KOPT-K1 (cell line): ENCODE data around the gene ACSL3.

Experiments used
- H3K27ac ChIP-seq: fragments of 200-600 bp; sonication (generic); 2 replicates; pipeline ENCODE4 v1.5.1; 2016; ENCODE audit warnings: antibody characterized with exemption, mild to moderate bottlenecking, low read depth, low read length; ENCODE audit not compliant: poor library complexity, severe bottlenecking
- H3K36me3 ChIP-seq: fragments of 200-600 bp; sonication (generic); 2 replicates; pipeline ENCODE4 v1.5.1; 2017; ENCODE audit warnings: antibody characterized with exemption, mild to moderate bottlenecking, low read length, moderate library complexity; ENCODE audit not compliant: insufficient read depth
- H3K9me3 ChIP-seq: fragments of 200-600 bp; sonication (generic); 2 replicates; pipeline ENCODE4 v1.5.1; 2017; ENCODE audit warnings: antibody characterized with exemption, low read length, mild to moderate bottlenecking; ENCODE audit not compliant: insufficient read depth, poor library complexity, severe bottlenecking

Gene ACSL3

DNA sequence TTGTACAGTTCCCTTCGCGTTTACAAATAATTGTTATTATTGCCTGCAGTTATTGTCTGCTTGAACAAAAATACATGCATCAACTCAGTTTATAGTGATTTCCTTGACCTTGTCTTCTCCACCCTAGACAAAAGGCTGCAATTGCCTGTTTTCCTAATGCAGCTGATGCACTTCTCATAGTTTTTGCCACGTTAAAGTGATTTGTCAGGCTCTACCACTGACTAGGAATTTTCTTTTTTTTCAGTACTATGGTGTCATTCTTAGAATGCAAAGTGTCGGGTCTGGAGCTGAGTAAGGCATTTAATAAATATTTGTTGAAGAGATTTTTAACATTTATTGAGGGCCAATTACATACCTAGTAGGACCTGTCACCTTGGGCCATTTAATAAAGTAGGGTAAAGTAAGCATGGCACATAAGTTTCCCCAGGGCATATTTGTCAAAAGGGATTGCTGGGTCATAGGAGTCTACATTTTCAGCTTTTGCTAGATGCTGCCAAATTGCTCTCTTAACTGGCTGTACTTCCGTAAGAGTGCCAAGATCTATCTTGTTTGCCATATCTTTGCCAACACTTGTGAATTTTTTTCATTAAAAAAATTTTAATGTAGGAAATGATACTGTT is 24.1 kb downstream of the ACSL3 start:
- H3K27ac ChIP-seq, result no peak overlapping the region
- H3K9me3 ChIP-seq, result no peaks in the 10 kb centered on the region
- H3K36me3 ChIP-seq, result peaks cover 8% of the 10 kb centered on the region

DNA sequence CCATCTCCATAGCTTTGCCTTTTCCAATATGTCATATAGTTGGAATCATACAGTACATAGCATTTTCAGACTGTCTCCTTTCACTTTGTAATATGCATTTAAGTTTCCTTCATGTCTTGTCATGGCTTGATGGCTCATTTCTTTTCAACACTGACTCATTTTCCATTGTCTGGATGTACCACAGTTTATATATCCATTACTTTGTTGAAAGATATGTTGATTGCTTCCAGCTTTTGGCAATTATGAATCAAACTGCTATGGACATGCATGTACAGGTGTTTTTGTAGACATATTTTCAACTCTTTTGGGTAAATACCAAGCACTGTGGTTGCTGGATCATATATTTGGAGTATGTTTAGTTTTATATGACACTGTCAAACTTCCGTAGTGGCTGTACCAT is 26.3 kb downstream of the ACSL3 start:
- Histone ChIP-seq H3K36me3 (peaks cover 13% of the 10 kb centered on the region), H3K27ac (no peak overlapping the region), H3K9me3 (no peaks in the 10 kb centered on the region)

DNA sequence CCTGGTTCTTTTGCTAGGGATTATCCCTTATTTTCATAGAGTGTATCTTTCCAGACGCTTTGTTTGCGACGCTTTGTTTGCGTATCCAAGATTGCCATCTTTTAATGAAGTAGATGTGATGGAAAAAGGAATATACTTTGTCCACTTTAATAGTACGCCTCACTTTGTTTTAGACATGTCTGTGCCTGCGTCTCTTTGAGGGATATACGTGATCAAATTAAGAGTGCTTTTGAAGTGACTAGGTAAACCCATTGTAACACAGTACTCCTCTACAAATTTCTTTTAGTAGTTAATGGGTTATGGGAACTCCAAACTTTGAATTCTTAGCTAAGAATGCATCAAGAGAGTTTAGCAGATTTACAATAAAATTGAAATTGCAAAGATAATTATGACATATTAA is 27.9 kb downstream of the ACSL3 start:
- Histone ChIP-seq H3K36me3 (peaks cover 13% of the 10 kb centered on the region), H3K27ac (no peak overlapping the region), H3K9me3 (no peaks in the 10 kb centered on the region)

DNA sequence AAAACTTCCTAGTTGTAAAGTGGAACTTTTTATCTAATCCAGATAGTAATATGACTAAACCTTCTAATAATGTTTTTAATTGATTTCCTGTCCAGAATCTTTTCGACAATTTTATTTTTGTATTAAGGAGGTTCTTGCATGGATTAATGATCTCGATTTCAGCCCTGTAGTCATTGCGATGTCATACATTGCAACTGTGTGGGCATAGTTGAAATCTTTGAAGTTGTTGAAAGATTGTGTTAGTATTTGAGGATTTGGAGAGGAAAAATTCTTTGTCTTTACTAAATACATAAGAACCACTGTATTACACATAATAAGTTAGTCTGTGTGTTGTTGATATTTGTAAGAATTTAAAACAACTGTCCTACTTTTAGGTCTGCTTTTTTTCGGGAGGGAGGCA is 31.1 kb downstream of the ACSL3 start:
- Histone ChIP-seq H3K9me3 (no peaks in the 10 kb centered on the region), H3K27ac (no peak overlapping the region), H3K36me3 (peaks cover 13% of the 10 kb centered on the region)

DNA sequence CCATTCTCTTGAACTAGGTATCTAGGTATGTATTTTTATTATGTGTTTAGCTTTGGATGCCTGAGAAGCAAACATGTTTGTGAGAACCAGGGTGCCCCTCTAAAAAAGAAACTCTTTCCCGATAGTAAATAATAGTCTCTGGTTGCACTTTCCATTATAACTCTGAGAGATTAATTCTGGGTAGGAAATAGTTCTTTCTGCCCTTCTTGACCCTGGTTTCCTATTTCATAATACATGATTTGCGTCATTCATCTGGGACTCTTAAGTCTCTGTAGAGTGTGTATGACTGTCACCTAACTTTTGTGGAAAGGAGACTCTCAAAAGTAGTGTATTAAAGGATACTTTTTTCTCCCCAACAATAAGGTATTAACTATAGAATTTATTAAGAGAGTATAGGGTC is 31.5 kb downstream of the ACSL3 start:
- Histone ChIP-seq H3K27ac (no peak overlapping the region), H3K36me3 (peaks cover 13% of the 10 kb centered on the region), H3K9me3 (no peaks in the 10 kb centered on the region)

DNA sequence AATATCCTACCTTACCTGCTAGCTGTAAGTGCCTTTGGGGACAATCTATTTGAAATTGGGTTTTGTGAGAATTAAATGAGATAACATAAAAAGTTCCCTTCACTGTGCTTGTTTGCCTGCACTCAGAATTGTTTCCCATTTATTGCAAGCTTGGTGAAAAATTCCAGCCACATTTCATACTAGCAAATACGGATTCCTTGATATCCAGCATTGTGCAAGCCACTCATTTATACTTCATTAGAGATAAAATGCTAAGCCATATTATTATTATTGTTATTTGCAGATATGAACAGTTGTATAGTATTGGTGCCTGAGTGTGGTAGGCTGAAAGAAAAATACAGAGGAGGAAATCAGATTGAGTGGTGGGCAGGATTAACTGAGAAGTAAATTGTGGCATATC is 31.9 kb downstream of the ACSL3 start:
- Histone ChIP-seq H3K9me3 (no peaks in the 10 kb centered on the region), H3K36me3 (peaks cover 13% of the 10 kb centered on the region), H3K27ac (no peak overlapping the region)

DNA sequence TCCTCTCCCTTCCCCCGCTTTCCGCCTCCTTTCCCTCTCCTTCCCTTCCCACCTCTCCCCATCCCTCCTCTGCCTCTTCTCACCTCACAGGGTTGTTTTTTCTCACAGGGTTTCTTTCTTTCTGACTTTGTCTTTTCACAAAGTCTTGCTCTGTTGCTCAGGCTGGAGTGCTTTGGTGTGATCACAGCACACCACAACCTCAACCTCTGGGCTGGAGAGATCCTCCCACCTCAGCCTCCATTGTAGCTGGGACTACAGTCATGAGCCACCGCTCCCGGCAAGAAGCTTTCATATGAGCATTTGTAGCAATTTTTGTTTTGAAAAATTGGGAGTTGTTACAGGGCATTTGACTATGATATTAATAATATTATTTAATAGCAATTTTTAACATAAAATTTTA is 32.9 kb downstream of the ACSL3 start:
- Histone ChIP-seq H3K9me3 (no peaks in the 10 kb centered on the region), H3K27ac (no peak overlapping the region), H3K36me3 (peaks cover 6% of the 10 kb centered on the region)

DNA sequence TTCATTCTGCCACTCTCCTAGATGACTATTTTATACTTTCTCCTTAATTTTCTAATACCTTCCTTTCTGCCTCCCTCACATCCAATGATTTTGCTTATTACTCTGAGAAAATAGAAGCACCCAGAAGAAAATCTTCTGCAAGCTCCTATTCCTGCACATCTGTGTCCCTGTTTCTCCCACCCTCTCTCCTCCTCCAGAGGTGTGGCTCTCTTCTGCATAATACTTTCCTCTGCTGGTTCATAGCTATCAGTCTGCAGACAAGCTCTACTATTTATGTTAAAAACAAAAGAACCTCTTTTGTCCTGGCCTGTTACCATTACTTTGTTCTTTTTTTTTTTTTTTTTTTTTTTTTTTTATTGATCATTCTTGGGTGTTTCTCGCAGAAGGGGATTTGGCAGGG is 34.3 kb downstream of the ACSL3 start:
- peaks cover 5% of the 10 kb centered on the region; the same call in 1 of the 2 replicates for H3K36me3 ChIP-seq
- no peak overlapping the region for H3K27ac ChIP-seq
- H3K9me3 ChIP-seq, result no peaks in the 10 kb centered on the region

GRCh38 chr2:222897898-222898297 is 37.1 kb downstream of the ACSL3 start:
- Histone ChIP-seq H3K36me3 (peaks cover 14% of the 10 kb centered on the region; the same call in 1 of the 2 replicates), H3K9me3 (no peaks in the 10 kb centered on the region), H3K27ac (no peak overlapping the region)

GRCh38 chr2:222899413-222900181 is 38.8 kb downstream of the ACSL3 start:
- Histone ChIP-seq H3K9me3 (no peaks in the 10 kb centered on the region), H3K27ac (no peak overlapping the region), H3K36me3 (peaks cover 23% of the 10 kb centered on the region)

- peaks cover 27% of the 10 kb centered on the region for H3K36me3 ChIP-seq
- no peaks in the 10 kb centered on the region for H3K9me3 ChIP-seq
- H3K27ac ChIP-seq, result no peak overlapping the region
These were observed 39.5 kb downstream of the ACSL3 start for GRCh38 chr2:222900354-222900753.

DNA sequence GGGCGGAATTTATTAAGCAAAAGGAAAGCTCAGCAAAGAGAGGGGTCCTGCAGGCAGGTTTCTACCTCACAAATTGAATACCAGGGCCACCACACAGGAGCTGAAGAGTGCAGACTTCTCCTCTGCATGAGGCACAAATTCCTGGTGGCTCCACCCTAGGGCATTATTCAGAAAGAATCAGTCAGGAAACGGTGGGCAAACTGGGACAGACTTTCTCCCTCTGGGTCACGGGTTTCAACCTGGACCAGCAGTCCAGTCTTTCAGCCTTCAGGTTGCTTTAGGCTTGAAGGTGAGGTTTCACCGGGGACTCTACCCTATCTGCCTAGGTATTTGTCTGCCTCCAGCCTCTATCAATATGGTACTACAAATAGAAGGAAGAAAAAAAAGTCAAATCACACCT is 41.8 kb downstream of the ACSL3 start:
- Histone ChIP-seq H3K36me3 (peaks cover 36% of the 10 kb centered on the region), H3K9me3 (no peaks in the 10 kb centered on the region)

DNA sequence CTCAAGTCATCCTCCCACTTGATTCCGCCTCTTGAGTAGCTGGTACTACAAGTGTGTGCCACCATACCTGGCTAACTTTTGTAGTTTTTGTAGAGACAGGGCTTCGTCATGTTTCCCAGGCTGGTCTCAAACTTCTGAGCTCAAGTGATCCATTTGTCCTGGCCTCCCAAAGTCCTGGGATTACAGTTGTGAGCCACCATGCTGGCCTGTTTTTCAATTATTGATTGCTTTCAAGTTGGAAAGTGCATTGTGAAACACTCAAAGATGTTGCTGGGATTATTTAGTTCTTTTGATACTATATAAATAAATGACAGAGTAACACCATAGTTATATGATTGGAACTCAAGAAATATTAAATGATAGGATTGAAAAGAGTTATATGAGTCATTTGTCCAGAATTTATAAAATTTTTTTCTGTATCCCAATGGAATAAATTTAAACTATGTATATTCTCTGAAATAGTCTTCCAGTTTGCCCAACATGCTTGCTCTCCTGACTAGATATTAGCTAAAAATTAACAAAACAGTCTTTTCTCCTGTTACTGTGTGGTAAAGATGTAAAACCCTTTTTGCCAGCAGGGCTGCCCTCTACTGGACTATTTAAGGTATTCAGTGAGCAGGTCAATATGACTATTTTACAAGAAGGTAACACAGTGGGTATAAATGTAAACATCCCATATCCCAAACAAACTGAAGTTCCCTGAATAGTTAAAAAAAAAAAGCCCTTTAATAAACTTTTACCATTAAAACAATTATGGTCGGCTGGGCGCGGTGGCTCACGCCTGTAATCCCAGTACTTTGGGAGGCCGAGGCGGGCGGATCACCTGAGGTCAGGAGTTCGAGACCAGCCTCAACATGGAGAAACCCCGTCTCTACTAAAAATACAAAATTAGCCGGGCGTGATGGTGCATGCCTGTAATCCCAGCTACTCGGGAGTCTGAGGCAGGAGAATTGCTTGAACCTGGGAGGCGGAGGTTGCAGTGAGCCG is 42.7 kb downstream of the ACSL3 start:
- H3K9me3 ChIP-seq, result no peaks in the 10 kb centered on the region
- peaks cover 36% of the 10 kb centered on the region for H3K36me3 ChIP-seq
- no peak overlapping the region for H3K27ac ChIP-seq

More for the DNA sequence above, 41.8 kb downstream of the ACSL3 start:
- no peak overlapping the region for H3K27ac ChIP-seq

- Histone ChIP-seq H3K27ac (no peak overlapping the region), H3K9me3 (no peaks in the 10 kb centered on the region)
These were observed 43.9 kb downstream of the ACSL3 start for GRCh38 chr2:222904557-222905258.

More at GRCh38 chr2:222904557-222905258, 43.9 kb downstream of the ACSL3 start:
- peaks cover 36% of the 10 kb centered on the region for H3K36me3 ChIP-seq
